ENCODE data around the gene PRICKLE2. TPM values are rescaled to one million over a fixed set of nuclear protein-coding genes. Genes with fewer than 3 reads are reported as not detected.

The PRICKLE2 gene
- total RNA-seq, 2 experiments from 2014 or later: not detected

DNA sequence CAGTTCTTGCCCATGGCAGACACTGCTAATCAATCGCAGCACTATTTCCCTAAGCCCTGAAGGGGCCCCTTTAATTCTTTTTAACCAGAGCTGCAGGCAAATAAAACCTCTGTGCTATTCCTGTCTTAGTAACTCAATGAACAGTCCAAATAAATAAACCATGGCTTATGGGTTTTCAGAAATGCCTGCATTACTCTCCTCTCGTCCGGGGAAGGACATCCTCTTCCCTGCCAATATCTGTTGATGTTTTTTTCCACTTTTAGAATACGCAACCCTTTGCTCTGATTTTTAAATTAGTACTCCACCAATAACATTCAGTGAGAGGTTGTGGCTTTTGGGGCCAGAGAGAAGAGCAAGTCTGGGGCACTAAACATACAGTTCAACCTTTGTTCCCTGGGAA lies 35.2 kb upstream of the PRICKLE2 start:
- no peak for ATAC-seq
- TF ChIP-seq CTCF (IDR thresholded peaks at IDR 0.05): no peak
- Mint-ChIP-seq H3K4me3 (no peak overlapping the region), H3K36me3 (ENCODE audit: low read depth) (no peaks in the 10 kb centered on the region), H3K27ac (no peak overlapping the region), H3K4me1 (ENCODE audit: low read depth) (no peaks in the 10 kb centered on the region), H3K9me3 (no peaks in the 10 kb centered on the region), H3K27me3 (peaks cover 17% of the 10 kb centered on the region)
- CTCF ChIA-PET: interaction anchor here (1.3 kb wide), 1 partner anchor 16 kb away, joined by 4 read pairs; no protein-coding TSS in a partner anchor
- DNase-seq: no peak
- intact Hi-C loops (cut with micrococcal nuclease): no loop called here
- POLR2A ChIA-PET: no interaction called here

GRCh38 chr3:64259636-64260035 lies 34.4 kb upstream of the PRICKLE2 start:
- H3K36me3 Mint-ChIP-seq (ENCODE audit: low read depth): no peaks in the 10 kb centered on the region
- intact Hi-C loops (cut with micrococcal nuclease): no loop called here
- DNase-seq (no peak), ATAC-seq (no peak)
- TF ChIP-seq CTCF (IDR thresholded peaks at IDR 0.05): no peak
- no peak overlapping the region for H3K27ac Mint-ChIP-seq
- ChIA-PET POLR2A (no interaction called here), CTCF (no interaction called here)
- H3K9me3 Mint-ChIP-seq: no peaks in the 10 kb centered on the region
- no peak overlapping the region for H3K4me3 Mint-ChIP-seq
- H3K4me1 Mint-ChIP-seq (ENCODE audit: low read depth): no peaks in the 10 kb centered on the region
- peaks cover 14% of the 10 kb centered on the region for H3K27me3 Mint-ChIP-seq

DNA sequence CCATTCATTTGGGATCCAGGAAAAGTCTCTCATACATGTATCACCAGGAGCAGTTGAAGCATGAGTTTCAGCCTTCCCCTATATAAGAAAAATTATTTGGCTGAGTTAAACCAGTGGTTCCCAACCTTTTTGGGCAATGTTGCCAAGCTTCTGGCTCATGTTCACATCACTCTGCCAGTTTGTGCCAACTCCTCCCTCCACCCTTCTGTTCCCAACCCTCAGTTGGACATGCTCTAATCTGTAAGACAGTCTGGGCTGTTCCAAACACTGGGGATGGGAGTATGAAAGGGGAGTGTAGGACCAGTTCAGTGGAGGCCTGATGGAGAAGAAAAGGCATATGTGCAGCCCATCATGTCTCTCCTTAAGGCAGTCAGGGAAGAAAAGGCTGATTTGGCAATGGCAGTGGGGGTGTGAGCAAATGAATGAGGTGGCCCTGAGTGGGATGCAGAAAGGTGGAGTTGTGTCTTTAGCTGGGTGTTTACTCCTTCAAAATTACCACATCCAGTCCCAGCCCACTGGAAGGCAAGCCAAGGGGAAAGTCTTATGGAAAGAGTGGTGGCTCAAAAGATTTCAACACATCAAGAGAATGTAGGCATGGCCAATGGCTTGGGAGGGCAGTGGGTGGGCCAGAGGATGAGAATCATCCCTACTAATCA lies 32.0 kb upstream of the PRICKLE2 start:
- Mint-ChIP-seq H3K27me3 (peaks cover 7% of the 10 kb centered on the region), H3K4me3 (no peak overlapping the region), H3K9me3 (no peaks in the 10 kb centered on the region), H3K36me3 (ENCODE audit: low read depth) (no peaks in the 10 kb centered on the region), H3K27ac (no peak overlapping the region), H3K4me1 (ENCODE audit: low read depth) (no peaks in the 10 kb centered on the region)
- ChIA-PET CTCF (no interaction called here), POLR2A (no interaction called here)
- TF ChIP-seq CTCF (IDR thresholded peaks at IDR 0.05): no peak
- ATAC-seq (no peak), DNase-seq (no peak)
- intact Hi-C loops (cut with micrococcal nuclease): no loop called here

- Mint-ChIP-seq H3K27ac (no peak overlapping the region), H3K4me1 (ENCODE audit: low read depth) (no peaks in the 10 kb centered on the region), H3K36me3 (ENCODE audit: low read depth) (no peaks in the 10 kb centered on the region), H3K9me3 (no peaks in the 10 kb centered on the region), H3K4me3 (no peak overlapping the region), H3K27me3 (peaks cover 7% of the 10 kb centered on the region)
- CTCF ChIA-PET: no interaction called here
- no peak for DNase-seq
- ATAC-seq: no peak
- intact Hi-C loops (cut with micrococcal nuclease): no loop called here
- POLR2A ChIA-PET: no interaction called here
- no peak for TF ChIP-seq CTCF (IDR thresholded peaks at IDR 0.05)
Measured at GRCh38 chr3:64255741-64256340, 30.6 kb upstream of the PRICKLE2 start.

GRCh38 chr3:64254443-64254842 lies 29.2 kb upstream of the PRICKLE2 start:
- CTCF ChIA-PET: no interaction called here
- intact Hi-C loops (cut with micrococcal nuclease): no loop called here
- H3K27me3 Mint-ChIP-seq: peaks cover 7% of the 10 kb centered on the region
- no peaks in the 10 kb centered on the region for H3K9me3 Mint-ChIP-seq
- H3K27ac Mint-ChIP-seq: no peak overlapping the region
- H3K4me3 Mint-ChIP-seq: no peak overlapping the region
- no peaks in the 10 kb centered on the region for H3K36me3 Mint-ChIP-seq (ENCODE audit: low read depth)
- POLR2A ChIA-PET: no interaction called here
- DNase-seq (no peak), ATAC-seq (no peak)
- H3K4me1 Mint-ChIP-seq (ENCODE audit: low read depth): no peaks in the 10 kb centered on the region
- no peak for TF ChIP-seq CTCF (IDR thresholded peaks at IDR 0.05)
